ENCODE results near the gene DGLUCY. TPM values are rescaled to one million over a fixed set of nuclear protein-coding genes. Genes with fewer than 3 reads are reported as not detected.
"Not testable (repeated sequence)": the region's sequence is repeated elsewhere in the genome, so short reads cannot be mapped to it uniquely, and the experiment has no call there.

DGLUCY gene
- total and polyA plus RNA-seq, 2 experiments from 2014 or later = 44.8 to 51.3 TPM

GRCh38 chr14:91264151-91265150 lies 150.6 kb downstream of the DGLUCY start:
- Histone ChIP-seq H3K9me3 (ENCODE audit: low read depth) (no peaks in the 10 kb centered on the region), H3K4me1 (ENCODE audit: insufficient read depth) (peaks cover 6% of the 10 kb centered on the region), H3K79me2 (no peaks in the 10 kb centered on the region), H3K4me2 (peak overlapping the region; percentile 84), H3K9me2 (replicated peaks; ENCODE audit: insufficient read depth) (no peaks in the 10 kb centered on the region), H3K27ac (no peak overlapping the region), H3K4me3 (no peak overlapping the region), H4K20me1 (ENCODE audit: insufficient read depth, poor library complexity, severe bottlenecking) (no peaks in the 10 kb centered on the region), H3K36me3 (replicated peaks; ENCODE audit: insufficient read depth, low read depth) (no peaks in the 10 kb centered on the region), H3K27me3 (no peaks in the 10 kb centered on the region), H2AFZ (peak overlapping the region; percentile 29)
- WGBS (ENCODE audit: low lambda C conversion rate, missing lambda C conversion rate) = 20% methylated on average over 37 of the region's 69 CpGs
- TF ChIP-seq EZH2phosphoT487 (IDR thresholded peaks at IDR 0.05; ENCODE audit: low read depth, severe bottlenecking, unreplicated experiment) (no peak), CTCF (IDR thresholded peaks at IDR 0.05; ENCODE audit: poor library complexity) (no peak), EZH2 (IDR thresholded peaks at IDR 0.05; ENCODE audit: borderline replicate concordance) (no peak)
- DNase-seq (ENCODE audit: low spot score) = peak; percentile 38

- H3K4me3 ChIP-seq = no peak overlapping the region
- TF ChIP-seq EZH2 (IDR thresholded peaks at IDR 0.05; ENCODE audit: borderline replicate concordance) (no peak), EZH2phosphoT487 (IDR thresholded peaks at IDR 0.05; ENCODE audit: low read depth, severe bottlenecking, unreplicated experiment) (no peak), CTCF (IDR thresholded peaks at IDR 0.05; ENCODE audit: poor library complexity) (no peak)
- WGBS (ENCODE audit: low lambda C conversion rate, missing lambda C conversion rate) = 82% methylated on average over 7 of the region's 7 CpGs
- H3K9me2 ChIP-seq (replicated peaks; ENCODE audit: insufficient read depth) = no peaks in the 10 kb centered on the region
- no peaks in the 10 kb centered on the region for H3K27me3 ChIP-seq
- peaks cover 6% of the 10 kb centered on the region for H3K4me1 ChIP-seq (ENCODE audit: insufficient read depth)
- no peak overlapping the region for H2AFZ ChIP-seq
- H3K27ac ChIP-seq = no peak overlapping the region
- DNase-seq (ENCODE audit: low spot score) = no peak
- H3K36me3 ChIP-seq (replicated peaks; ENCODE audit: insufficient read depth, low read depth) = no peaks in the 10 kb centered on the region
- no peak overlapping the region for H3K4me2 ChIP-seq
- H3K9me3 ChIP-seq (ENCODE audit: low read depth) = no peaks in the 10 kb centered on the region
- H4K20me1 ChIP-seq (ENCODE audit: insufficient read depth, poor library complexity, severe bottlenecking) = no peaks in the 10 kb centered on the region
- no peaks in the 10 kb centered on the region for H3K79me2 ChIP-seq
Observed at GRCh38 chr14:91265404-91265803, 151.5 kb downstream of the DGLUCY start.

GRCh38 chr14:91266276-91266675 lies 152.4 kb downstream of the DGLUCY start:
- not testable (repeated sequence) for H3K4me2 ChIP-seq

GRCh38 chr14:91267965-91268437 lies 154.1 kb downstream of the DGLUCY start:
- no peaks in the 10 kb centered on the region for H3K79me2 ChIP-seq
- peaks cover 6% of the 10 kb centered on the region for H3K4me1 ChIP-seq (ENCODE audit: insufficient read depth)
- no peak overlapping the region for H3K4me3 ChIP-seq
- H3K27ac ChIP-seq = no peak overlapping the region
- H3K9me3 ChIP-seq (ENCODE audit: low read depth) = no peaks in the 10 kb centered on the region
- no peaks in the 10 kb centered on the region for H3K9me2 ChIP-seq (replicated peaks; ENCODE audit: insufficient read depth)
- H3K27me3 ChIP-seq = no peaks in the 10 kb centered on the region
- H3K36me3 ChIP-seq (replicated peaks; ENCODE audit: insufficient read depth, low read depth) = no peaks in the 10 kb centered on the region
- TF ChIP-seq EZH2phosphoT487 (IDR thresholded peaks at IDR 0.05; ENCODE audit: low read depth, severe bottlenecking, unreplicated experiment) (no peak), EZH2 (IDR thresholded peaks at IDR 0.05; ENCODE audit: borderline replicate concordance) (no peak), CTCF (IDR thresholded peaks at IDR 0.05; ENCODE audit: poor library complexity) (no peak)
- H2AFZ ChIP-seq = no peak overlapping the region
- H4K20me1 ChIP-seq (ENCODE audit: insufficient read depth, poor library complexity, severe bottlenecking) = no peaks in the 10 kb centered on the region
- no peak for DNase-seq (ENCODE audit: low spot score)
- 89% methylated on average over 7 of the region's 7 CpGs for WGBS (ENCODE audit: low lambda C conversion rate, missing lambda C conversion rate)
- no peak overlapping the region for H3K4me2 ChIP-seq

More at GRCh38 chr14:91266276-91266675, 152.4 kb downstream of the DGLUCY start:
- not testable (repeated sequence) for H3K36me3 ChIP-seq (replicated peaks; ENCODE audit: insufficient read depth, low read depth); H3K4me1 ChIP-seq (ENCODE audit: insufficient read depth); H3K27me3 ChIP-seq; H3K27ac ChIP-seq; DNase-seq (ENCODE audit: low spot score); H3K4me3 ChIP-seq; H4K20me1 ChIP-seq (ENCODE audit: insufficient read depth, poor library complexity, severe bottlenecking); H2AFZ ChIP-seq; H3K79me2 ChIP-seq; H3K9me3 ChIP-seq (ENCODE audit: low read depth); H3K9me2 ChIP-seq (replicated peaks; ENCODE audit: insufficient read depth)
- WGBS (ENCODE audit: low lambda C conversion rate, missing lambda C conversion rate) = 93% methylated on average over 15 of the region's 15 CpGs
